Upper lobe of right lung (tissue), 1 donor: ENCODE data around the gene RETREG1. TPM values are rescaled to one million over a fixed set of nuclear protein-coding genes. Genes with fewer than 3 reads are reported as not detected.

Experiments
- ATAC-seq: fragments of 200-7000 bp; cut with Tn5 transposase; one replicate; pipeline ENCODE4 v1.9.1; 2020; ENCODE audit warnings: mild to moderate bottlenecking, moderate library complexity
- DNase-seq: peaks from one replicate; pipeline ENCODE4 v3.0.0-alpha.2; 2020
- H3K27ac ChIP-seq: fragments of 200-600 bp; one replicate; pipeline ENCODE4 v1.8.0; 2022
- H3K27me3 ChIP-seq: fragments of 200-600 bp; one replicate; pipeline ENCODE4 v1.8.0; 2022; ENCODE audit warnings: mild to moderate bottlenecking
- H3K36me3 ChIP-seq: fragments of 200-600 bp; one replicate; pipeline ENCODE4 v1.8.0; 2022
- H3K4me1 ChIP-seq: fragments of 200-600 bp; one replicate; pipeline ENCODE4 v1.8.0; 2022
- H3K4me3 ChIP-seq: fragments of 200-600 bp; one replicate; pipeline ENCODE4 v1.8.0; 2022; ENCODE audit warnings: mild to moderate bottlenecking
- H3K9me3 ChIP-seq: fragments of 200-600 bp; one replicate; pipeline ENCODE4 v1.8.0; 2022
- CTCF ChIP-seq: fragments of 200-600 bp; IDR thresholded peaks from one replicate; pipeline ENCODE4 v1.8.0; 2022; ENCODE audit warnings: antibody characterized with exemption
- intact Hi-C: fragments of 100-400 bp; cut with DNase I; formaldehyde crosslinking; loops from one replicate; pipeline ENCODE4 v1.11.0; 2022
- total RNA-seq: library from RNA; stranded (reverse); fragmentation: NEBNext Ultra II Directional; extraction: Animal tissue kit (Norgen Biotek cat#: 25700); gene quantifications from one replicate; pipeline ENCODE4 v1.2.1, GENCODE V29; 2021
- donor health status: DM: no; HTN: yes; CAD: no; lungs with severe emphysema.

RETREG1 gene
- total RNA-seq, 1 donor from 2014 or later: 22.8 TPM

DNA sequence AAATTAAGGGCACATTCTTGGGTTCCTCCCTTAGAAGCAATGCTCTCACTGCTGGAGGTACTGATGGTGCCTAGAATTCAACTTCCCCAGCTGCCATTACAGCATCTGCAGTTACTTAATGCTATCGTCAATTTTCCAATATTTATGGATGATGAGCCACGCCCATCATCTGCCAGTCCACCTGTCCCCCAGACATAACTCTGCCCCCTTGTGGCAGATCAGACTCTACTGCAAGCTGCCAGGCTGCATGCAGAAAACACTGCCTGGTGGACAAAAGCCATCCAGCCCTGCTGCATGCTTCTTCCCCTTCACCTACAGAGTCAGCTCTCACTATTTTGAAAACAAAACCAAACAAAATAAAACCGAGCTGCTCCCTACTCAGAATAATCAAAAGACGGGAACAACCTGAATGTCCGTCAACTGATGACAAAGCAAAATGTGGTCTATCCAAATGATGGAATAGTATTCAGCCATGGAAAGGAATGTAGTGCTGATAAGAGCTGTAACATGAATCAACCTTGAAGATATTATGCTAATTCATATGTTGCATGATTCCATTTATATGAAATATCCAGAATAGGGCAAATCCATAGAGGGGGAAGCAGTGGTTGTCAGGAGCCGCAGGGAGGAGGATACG lies 66.4 kb downstream of the RETREG1 start:
- H3K36me3 ChIP-seq: no peaks in the 10 kb centered on the region
- no peak overlapping the region for H3K27ac ChIP-seq
- intact Hi-C loops: loop anchor here (10.0 kb wide), 1 partner anchor 66 kb away; no protein-coding TSS in a partner anchor
- no peaks in the 10 kb centered on the region for H3K4me1 ChIP-seq
- no peak overlapping the region for H3K4me3 ChIP-seq
- no peaks in the 10 kb centered on the region for H3K9me3 ChIP-seq
- no peaks in the 10 kb centered on the region for H3K27me3 ChIP-seq
- TF ChIP-seq CTCF: peak; percentile 62
- DNase-seq: no peak
- peak; percentile 83 for ATAC-seq

DNA sequence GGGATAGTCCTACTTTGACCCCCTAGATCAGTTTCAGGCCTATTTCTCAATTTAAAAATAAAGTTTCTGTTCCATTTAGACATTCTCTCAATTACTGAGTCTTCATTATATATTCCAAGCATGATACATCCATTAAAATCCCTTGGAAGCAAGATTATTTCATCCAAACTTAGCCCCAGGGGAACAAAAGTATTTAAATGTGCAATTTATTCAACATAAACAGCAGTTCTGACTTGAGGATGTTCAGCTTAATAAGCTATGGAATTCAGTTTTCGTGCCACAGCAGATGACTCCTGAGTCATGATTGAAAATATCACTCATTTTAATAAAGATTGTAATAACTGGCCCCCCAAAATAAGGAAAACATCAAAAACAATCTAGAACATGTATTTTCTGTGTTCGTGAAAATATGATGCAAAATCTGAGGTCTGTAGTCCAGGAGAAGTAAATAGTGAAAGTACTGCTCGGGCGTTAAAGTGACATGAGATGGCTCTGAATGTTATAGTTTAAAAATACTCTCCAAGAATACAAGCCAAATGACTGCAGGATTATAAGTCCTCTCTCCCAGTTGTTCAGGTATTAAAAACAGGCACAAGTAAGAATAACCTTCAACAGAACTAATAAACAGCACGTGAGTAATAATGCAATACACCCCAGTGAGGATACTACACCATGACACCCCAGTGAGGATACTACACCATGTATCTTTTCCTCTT lies 67.1 kb downstream of the RETREG1 start:
- no peak for DNase-seq
- intact Hi-C loops: loop anchor here (10.0 kb wide), 1 partner anchor 65 kb away; no protein-coding TSS in a partner anchor
- Histone ChIP-seq H3K36me3 (no peaks in the 10 kb centered on the region), H3K4me1 (no peaks in the 10 kb centered on the region), H3K27me3 (no peaks in the 10 kb centered on the region), H3K4me3 (no peak overlapping the region), H3K9me3 (no peaks in the 10 kb centered on the region), H3K27ac (no peak overlapping the region)
- ATAC-seq: no peak
- TF ChIP-seq CTCF: no peak

DNA sequence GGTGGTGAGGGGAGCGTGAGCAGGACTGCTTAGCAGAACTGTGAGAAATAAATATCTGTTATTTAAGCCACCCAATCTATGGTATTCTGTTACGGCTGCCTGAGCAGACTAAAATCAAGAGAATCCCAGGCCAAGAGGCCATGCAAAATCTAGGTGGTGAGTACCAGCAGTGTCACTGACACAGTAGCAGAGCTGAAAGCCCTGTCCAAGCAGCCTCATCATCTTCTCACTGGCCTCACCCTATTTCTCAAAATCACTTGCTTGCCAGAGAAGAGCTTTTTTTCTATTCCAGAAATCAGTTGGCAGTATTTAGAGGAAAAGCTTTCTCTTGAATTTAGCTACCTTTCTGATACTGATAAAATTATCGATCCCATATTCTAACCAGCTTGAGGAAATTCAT lies 68.0 kb downstream of the RETREG1 start:
- Histone ChIP-seq H3K4me1 (no peaks in the 10 kb centered on the region), H3K27me3 (no peaks in the 10 kb centered on the region), H3K4me3 (no peak overlapping the region), H3K27ac (no peak overlapping the region), H3K9me3 (no peaks in the 10 kb centered on the region), H3K36me3 (no peaks in the 10 kb centered on the region)
- no peak for DNase-seq
- ATAC-seq: no peak
- intact Hi-C loops: no loop called here
- no peak for TF ChIP-seq CTCF

DNA sequence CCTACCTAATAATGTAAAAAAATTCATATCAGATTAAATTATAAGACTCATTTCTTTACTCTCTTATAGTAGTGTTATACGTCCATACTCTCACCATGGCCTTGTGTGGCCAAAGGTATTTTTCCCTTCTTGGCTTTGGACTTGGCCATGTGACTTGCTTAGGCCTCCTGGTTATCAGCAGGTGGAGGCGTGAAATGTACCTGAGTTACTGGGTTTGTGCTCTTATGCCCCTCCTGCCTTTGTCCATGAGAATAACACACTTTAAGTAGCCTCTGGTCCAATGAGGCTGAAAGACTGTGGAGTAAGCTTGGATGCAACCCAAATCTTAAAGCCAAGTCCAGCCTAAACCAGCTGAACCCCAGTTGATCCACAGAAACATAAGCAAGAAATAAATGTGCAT lies 68.7 kb downstream of the RETREG1 start:
- H3K9me3 ChIP-seq: no peaks in the 10 kb centered on the region
- DNase-seq: no peak
- H3K36me3 ChIP-seq: no peaks in the 10 kb centered on the region
- intact Hi-C loops: no loop called here
- no peaks in the 10 kb centered on the region for H3K27me3 ChIP-seq
- no peak for TF ChIP-seq CTCF
- no peak overlapping the region for H3K27ac ChIP-seq
- no peak overlapping the region for H3K4me3 ChIP-seq
- peak; percentile 47 for ATAC-seq
- no peaks in the 10 kb centered on the region for H3K4me1 ChIP-seq

- Histone ChIP-seq H3K9me3 (no peaks in the 10 kb centered on the region), H3K27me3 (no peaks in the 10 kb centered on the region), H3K4me1 (no peaks in the 10 kb centered on the region), H3K27ac (no peak overlapping the region), H3K4me3 (no peak overlapping the region), H3K36me3 (no peaks in the 10 kb centered on the region)
- TF ChIP-seq CTCF: no peak
- intact Hi-C loops: no loop called here
- DNase-seq (no peak), ATAC-seq (no peak)
These were observed 69.5 kb downstream of the RETREG1 start for GRCh38 chr5:16547200-16547842.
